RCC 7860 (cell line): ENCODE results near the gene SCUBE1.

Experiments used
- DNase-seq: peaks from one replicate; pipeline ENCODE4 v3.0.0-alpha.2; 2015; ENCODE audit warnings: low spot score
- FAIRE-seq: peaks from 2 replicates; lab custom pipeline; 2012; peaks lifted over from hg19 to GRCh38; lab: Jason Lieb, UNC

Gene SCUBE1

DNA sequence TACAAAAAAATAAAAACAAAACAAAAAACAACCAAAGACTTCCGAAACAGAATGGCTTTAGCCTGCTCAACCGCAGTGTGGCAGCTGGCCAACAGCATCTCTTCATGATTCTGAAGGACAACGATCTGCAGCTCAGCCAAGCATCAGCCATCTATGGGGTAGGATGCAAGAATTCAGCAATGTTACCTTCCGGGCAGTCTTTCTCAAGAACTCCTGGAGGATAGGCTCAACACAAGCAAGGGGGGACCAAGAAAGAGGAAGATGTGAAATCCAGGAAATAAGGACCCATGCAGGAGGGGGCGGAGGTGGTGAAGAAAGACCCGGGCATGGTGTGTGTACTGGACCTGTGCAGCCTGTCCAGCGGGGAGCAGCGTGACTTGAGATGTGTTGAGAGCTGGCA, 195.4 kb downstream of the SCUBE1 start:
- no peak for DNase-seq
- no peak for FAIRE-seq
